H1 (cell line): ENCODE data around the gene SELENOO. TPM values are rescaled to one million over a fixed set of nuclear protein-coding genes. Genes with fewer than 3 reads are reported as not detected.

ENCODE experiments used
- ASH2L ChIP-seq: fragments of 200-600, 300-600 bp; sonication (generic); IDR thresholded peaks from one replicate; pipeline ENCODE4 v1.7.1; 2017; ENCODE audit warnings: low read length
- CTCF ChIP-seq, 3 experiments: IDR thresholded peaks; 1 replicate in 2 of 3; 2 replicates in 1 of 3; pipeline versions ENCODE4 v1.5.1 to v1.6.1; 2011; ENCODE audit warnings: low read length in 3 of 3, mild to moderate bottlenecking in 3 of 3, inconsistent platforms in 2 of 3, low read depth in 1 of 3, moderate library complexity in 1 of 3; ENCODE audit not compliant: insufficient read depth in 1 of 3; ENCODE audit errors: control extremely low read depth in 1 of 3
- E2F6 ChIP-seq: IDR thresholded peaks from 2 replicates; pipeline ENCODE4 v1.6.1; 2012; ENCODE audit warnings: inconsistent platforms
- EZH2 ChIP-seq: fragments of 200-600 bp; sonication (generic); IDR thresholded peaks from 2 replicates; pipeline ENCODE4 v1.7.1; 2012; ENCODE audit warnings: low read depth, mild to moderate bottlenecking, moderate library complexity, low read length, inconsistent platforms; ENCODE audit not compliant: severe bottlenecking
- RBBP5 ChIP-seq: IDR thresholded peaks from 2 replicates; pipeline ENCODE4 v1.7.1; 2012; ENCODE audit warnings: low read depth, mild to moderate bottlenecking, inconsistent platforms, low read length, moderate library complexity, borderline replicate concordance
- SUZ12 ChIP-seq: fragments of 200-600 bp; sonication (generic); IDR thresholded peaks from 2 replicates; pipeline ENCODE4 v1.6.1; 2012; ENCODE audit warnings: mild to moderate bottlenecking, inconsistent platforms, low read length, moderate library complexity, mixed read lengths
- polyA plus RNA-seq, 7 experiments: library from polyadenylated mRNA; depleted of rRNA in 3 of 7; stranded (reverse) in 5 of 7; unstranded in 2 of 7; fragments of >200 nt in 5 of 7; fragments of 200-250 nt in 2 of 7; gene quantifications; 1 replicate in 5 of 7; 2 replicates in 1 of 7; 4 replicates in 1 of 7; pipeline versions ENCODE4 v1.2.1 to v1.2.3, GENCODE V29; 2011 to 2013; ENCODE audit warnings: missing spikeins in 2 of 7, mixed read lengths in 2 of 7
- total RNA-seq: library from RNA; stranded (reverse); fragmentation: NEBNext Ultra II Directional; extraction: Animal tissue kit (Norgen Biotek cat#: 25700); gene quantifications from 2 replicates; pipeline ENCODE4 v1.2.1, GENCODE V29; 2021

SELENOO gene
- total and polyA plus RNA-seq, 2 of the 8 experiments (the other 6 are each of a cell fraction or from before 2014, with no cell fraction given): 18.6 to 25.1 TPM

DNA sequence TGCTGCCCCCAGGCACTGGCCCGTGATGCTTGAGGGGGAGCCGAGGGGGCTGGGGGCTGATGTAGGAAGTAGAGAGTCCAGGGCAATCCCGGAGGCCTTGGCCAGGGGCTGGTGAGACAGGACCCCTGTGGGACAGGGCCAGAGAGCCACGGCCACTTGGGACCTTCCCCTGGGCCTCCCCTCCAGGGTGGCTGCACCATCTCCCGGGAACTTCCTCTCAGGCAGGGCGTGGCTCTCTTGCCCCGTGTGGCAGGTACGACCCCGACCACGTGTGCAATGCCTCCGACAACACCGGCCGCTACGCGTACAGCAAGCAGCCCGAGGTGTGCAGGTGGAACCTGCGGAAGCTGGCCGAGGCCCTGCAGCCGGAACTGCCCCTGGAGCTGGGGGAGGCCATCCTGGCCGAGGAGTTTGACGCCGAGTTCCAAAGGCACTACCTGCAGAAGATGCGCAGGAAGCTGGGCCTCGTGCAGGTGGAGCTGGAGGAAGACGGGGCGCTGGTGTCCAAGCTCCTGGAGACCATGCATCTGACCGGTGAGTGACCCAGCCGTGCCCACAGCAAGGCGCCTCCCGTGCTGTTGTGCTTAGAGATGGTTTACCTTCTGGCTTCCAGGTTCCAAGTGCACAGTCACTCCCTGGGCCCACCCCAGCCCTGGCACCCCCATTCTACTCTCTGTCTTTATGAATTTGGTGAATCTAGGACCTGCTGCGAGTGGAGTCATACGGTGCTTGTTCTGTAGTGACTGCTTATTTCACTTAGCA lies 9.7 kb downstream of the SELENOO start (continued):
- TF ChIP-seq SUZ12 (no peak), ASH2L (no peak), RBBP5 (no peak), CTCF (IDR thresholded peaks at IDR 0.05; ENCODE audit: control extremely low read depth in 1 of 3, insufficient read depth in 1 of 3, low read depth in 1 of 3, low read length in 3 of 3) (no peak), EZH2 (no peak), E2F6 (no peak)
